Activated CD8-positive, alpha-beta memory T cell treated with anti-CD3 and anti-CD28 coated beads for 36 hours (primary cell): ENCODE data around the gene GNPTG. TPM values are rescaled to one million over a fixed set of nuclear protein-coding genes. Genes with fewer than 3 reads are reported as not detected.

Experiments
- CTCF ChIA-PET: fragments of 350-600 bp; sonication (Branson Sonifier 250); formaldehyde crosslinking; loops from one replicate; lab custom pipeline; 2021; ENCODE audit warnings: antibody characterized with exemption; lab: Charles Lee
- POLR2A ChIA-PET: fragments of 350-600 bp; sonication (Branson Sonifier 250); formaldehyde crosslinking; loops from one replicate; lab custom pipeline; 2021; ENCODE audit warnings: antibody characterized with exemption; lab: Charles Lee
- total RNA-seq, 2 experiments: library from RNA; stranded (reverse); gene quantifications; one replicate each; pipeline ENCODE4 v1.2.3, GENCODE V29; 2021

Gene GNPTG
- total RNA-seq, 2 experiments from 2014 or later, result 25.7 to 26.1 TPM

DNA sequence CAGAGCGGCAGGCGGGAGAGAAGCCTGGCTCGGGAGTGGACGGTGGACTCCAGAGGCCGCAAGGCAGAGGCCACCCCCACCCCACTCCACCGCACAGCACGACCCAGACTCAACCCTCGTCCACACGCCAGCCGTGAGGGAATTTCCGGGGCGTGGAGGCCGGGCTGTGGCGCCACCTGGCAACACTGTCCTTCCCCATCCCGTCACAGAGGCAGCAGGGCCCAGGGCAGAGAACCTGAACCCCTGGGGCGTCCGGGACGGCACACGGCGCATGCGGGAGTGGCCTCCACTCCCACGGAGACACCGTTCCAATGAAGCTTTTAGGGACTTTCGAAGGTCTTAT is 23.5 kb downstream of the GNPTG start:
- POLR2A ChIA-PET, result no interaction called here
- CTCF ChIA-PET, result interaction anchor here (0.9 kb wide), 1 partner anchor 11 kb away, joined by 4 read pairs; no protein-coding TSS in a partner anchor

DNA sequence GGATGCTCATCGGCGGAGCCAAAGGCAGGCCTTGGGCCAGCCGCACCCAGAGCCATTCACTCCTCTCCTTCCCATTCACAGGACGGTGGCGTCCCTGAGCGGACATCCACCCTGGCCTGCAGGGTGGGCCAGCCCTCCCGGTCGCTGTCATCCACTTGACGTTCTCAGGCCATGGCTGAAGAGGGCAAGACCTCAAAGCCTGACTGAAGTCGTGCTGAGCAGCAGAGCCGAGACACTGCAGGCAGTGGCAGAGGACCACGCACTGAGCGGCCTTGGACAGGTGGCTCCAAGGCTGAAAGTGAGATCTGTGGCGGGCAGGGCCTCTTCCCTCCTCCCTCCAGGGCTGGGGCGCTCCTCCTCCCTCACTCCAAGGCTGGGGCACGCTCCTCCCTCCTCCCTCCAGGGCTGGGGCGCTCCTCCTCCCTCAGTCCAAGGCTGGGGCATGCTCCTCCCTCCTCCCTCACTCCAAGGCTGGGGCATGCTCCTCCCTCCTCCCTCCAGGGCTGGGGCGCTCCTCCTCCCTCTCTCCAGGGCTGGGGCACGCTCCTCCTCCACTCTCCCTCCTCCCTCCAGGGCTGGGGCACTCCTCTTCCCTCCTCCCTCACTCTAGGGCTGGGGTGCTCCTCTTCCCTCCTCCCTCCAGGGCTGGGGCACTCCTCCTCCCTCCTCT is 24.1 kb downstream of the GNPTG start:
- POLR2A ChIA-PET, result no interaction called here
- CTCF ChIA-PET, result no interaction called here

DNA sequence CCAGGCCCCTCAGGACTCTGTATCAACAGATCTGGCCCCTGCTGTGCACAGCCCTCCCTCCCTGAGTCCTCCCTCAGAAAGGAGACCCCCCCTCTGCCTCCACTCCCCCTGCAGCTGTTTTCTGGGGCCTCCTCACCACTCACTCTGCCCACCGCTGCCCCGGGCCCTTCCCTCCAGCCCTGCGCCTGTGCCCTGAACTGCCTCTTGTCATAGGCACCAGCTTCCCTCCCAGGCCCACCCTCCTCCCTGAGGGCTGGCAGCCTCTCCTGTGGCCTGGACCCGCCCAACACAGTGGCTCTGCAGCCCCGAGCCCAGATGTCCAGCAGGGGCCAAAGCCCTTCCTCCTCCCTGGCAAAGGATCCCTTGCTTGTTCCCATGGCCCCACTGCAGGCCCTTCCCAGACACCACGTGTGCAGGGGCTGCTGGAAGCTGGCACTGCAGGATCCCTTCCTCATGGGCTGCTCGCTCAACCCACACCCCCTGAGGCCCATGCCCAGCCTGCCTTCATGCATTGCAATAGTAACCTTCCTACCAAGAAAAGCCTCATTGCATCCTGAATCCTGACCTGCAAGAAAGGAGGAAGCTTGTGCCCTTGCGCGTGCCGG is 25.8 kb downstream of the GNPTG start:
- ChIA-PET POLR2A (interaction anchor here (1.0 kb wide), 1 partner anchor 14 kb away, joined by 3 read pairs; no protein-coding TSS in a partner anchor), CTCF (interaction anchor here (5.7 kb wide), 1 partner anchor 14 kb away, joined by 25 read pairs; no protein-coding TSS in a partner anchor)

DNA sequence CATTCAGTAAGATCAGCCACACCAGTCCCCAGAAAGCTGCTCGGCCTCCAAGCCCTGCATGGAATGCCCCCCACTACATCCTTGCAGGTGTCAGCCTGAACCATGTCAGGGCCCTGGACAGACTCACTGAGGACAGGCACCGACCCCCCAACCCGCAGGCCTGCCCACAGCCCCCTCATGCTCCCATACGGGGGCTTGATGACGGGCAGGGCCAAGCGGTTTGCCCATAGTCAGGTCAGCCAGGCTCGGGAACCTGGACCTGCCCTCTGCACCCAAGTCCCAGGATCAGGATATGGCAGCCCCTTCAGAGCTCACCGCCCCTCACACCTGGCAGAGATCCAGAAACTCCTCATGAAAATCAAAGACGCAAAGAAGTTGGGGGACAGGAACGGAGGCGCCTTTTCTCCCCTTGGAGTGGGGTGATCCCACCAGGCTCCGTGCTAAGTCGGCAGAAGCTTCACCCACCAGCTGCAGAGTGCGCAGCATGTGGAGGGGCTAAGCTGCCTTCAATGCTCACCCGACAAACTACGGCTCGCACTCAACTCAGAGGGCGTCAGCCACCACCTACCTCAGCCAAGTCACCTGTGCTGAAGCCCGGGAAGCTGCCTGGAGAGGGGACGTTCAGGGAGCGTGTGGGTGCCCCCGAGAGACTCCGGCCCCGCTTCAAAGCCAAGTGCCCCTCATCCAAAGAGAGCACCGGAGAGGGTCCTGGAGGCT is 26.5 kb downstream of the GNPTG start:
- ChIA-PET POLR2A (interaction anchor here (0.5 to 1.0 kb wide), 2 partner anchors 12 to 649 kb away, joined by 3 read pairs; partner anchors contain the start of gene NHERF2), CTCF (interaction anchor here (0.6 to 5.7 kb wide), 2 partner anchors 15 to 304 kb away, joined by 3 to 25 read pairs; no protein-coding TSS in a partner anchor)

DNA sequence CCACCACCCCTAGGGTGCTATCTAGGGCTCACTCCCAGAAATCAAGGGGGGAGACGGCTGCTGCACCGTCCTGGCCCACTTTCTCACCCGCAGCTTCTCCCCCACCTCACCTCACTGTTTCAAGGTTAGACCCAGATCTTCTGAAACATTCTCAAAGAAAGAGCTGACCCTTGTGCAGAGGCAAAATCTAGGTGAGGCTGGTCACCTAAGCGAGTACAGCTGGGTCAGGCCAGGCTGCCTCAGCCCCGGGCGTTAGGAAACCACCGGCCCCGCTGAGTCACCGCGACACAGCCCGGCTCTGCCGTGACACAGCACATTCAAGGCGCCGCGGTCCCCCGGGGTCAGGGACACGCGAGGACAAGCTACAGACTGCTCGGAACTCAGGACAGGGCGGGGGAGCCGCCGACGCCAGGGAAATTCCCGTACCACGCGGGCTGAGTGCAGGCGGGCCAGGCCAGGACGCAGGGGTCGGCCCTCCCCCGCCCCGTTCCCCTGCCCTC is 27.1 kb downstream of the GNPTG start:
- POLR2A ChIA-PET, result interaction anchor here (0.5 to 1.0 kb wide), 4 partner anchors 12 to 648 kb away, joined by 3 to 4 read pairs (median 4); partner anchors contain the start of gene NHERF2
- CTCF ChIA-PET, result interaction anchor here (1.5 to 5.7 kb wide), 2 partner anchors 15 to 34 kb away, joined by 3 to 25 read pairs; no protein-coding TSS in a partner anchor

DNA sequence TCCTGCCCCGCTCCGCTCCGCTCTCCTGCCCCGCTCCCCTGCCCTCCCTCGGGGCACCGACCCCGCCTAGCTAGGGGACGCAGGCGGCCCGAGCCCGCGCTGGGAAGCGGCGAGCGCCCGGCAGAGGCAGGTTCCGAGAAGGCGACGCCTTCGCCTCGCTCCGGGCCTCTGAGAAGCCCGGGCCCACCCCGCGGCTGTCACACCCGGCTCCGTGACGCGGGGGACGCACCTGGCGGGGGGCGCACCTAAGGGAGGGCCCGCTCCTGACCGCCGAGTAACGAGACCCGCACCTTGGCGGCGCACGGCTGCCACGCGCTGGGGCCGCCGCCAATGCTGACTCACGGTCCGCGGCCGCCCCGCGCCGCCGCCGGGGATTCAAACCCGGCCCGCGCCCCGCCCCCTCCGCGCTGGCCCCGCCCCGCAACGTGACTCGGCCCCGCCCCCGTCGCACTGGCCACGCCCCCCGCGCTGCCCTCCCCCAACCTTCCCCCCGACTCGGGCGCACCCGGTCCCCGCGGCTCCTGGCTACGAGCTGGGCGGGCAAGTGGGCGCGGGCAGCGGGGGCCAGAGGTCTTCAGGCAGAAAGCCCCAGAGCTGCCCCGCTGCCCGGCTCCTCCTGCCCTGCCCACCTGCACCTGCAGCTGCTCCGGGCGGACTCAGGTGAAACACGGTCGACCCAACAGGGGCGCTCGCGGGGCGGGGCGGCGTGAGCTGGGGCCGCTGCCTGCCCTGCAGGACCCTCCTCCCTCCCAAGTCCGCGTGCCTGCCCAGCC is 27.8 kb downstream of the GNPTG start:
- ChIA-PET CTCF (interaction anchor here (1.5 to 5.7 kb wide), 2 partner anchors 16 to 34 kb away, joined by 3 to 25 read pairs; no protein-coding TSS in a partner anchor), POLR2A (interaction anchor here (0.6 to 1.0 kb wide), 4 partner anchors 13 to 326 kb away, joined by 3 to 4 read pairs (median 4); no protein-coding TSS in a partner anchor)

DNA sequence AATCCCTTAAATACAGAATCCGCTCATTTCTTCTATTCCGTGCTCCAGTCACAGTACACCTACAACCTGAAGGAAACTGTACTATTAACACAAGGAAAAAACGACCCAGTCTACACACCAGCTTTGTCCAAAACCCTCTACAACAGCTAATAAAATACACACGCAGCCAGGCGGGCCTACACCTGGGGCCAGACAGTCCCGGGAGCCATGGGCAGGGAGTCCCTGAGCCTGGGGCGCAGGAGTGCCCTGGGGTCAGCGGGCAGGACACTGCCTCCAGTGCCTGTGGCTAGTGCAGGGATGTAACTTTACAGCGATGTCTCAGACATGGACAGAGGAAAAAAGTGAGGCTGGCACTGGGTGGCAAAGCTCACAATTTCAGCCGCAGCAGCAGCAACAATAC is 28.5 kb downstream of the GNPTG start:
- ChIA-PET CTCF (interaction anchor here (0.7 to 5.7 kb wide), 3 partner anchors 17 to 113 kb away, joined by 3 to 25 read pairs (median 5); partner anchors contain the start of gene TELO2), POLR2A (interaction anchor here (0.6 kb wide), 2 partner anchors 28 to 42 kb away, joined by 3 to 4 read pairs; no protein-coding TSS in a partner anchor)

DNA sequence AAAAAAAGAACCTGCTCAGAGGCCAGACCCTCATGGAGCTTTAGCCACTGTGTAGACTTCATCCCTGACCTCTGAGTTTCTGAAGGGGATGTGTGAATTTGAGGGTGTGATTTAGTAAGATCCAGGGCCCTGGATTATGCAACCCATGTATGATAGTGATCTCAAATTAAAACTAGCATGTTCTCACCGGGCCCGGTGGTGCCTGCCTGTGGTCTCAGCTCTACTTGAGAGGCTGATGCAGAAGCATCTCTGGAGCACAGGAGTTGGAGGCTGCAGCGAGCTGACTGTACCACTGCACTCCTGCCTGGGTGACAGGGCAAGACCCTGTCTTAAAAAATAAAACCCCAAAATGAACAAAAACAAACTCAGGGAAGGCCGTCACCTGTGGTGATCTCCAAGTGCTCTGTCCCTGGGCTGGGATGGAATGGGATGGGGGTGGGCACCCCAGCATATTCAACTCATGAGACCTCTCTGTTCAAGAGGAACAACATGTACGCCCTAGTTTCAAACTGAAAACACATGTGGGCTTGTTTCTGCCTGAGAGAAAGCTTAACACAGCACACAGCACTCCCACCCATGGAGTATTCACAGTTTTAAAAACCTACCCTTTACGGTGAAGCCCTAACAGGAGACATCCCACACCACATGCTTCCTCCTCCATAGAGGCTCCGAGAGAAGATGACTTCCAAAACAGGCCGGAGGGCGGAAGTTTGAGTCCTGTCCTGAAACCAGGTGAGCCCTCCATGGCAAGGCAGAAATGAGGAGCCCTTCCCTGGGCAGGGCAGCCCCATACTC is 30.1 kb downstream of the GNPTG start:
- ChIA-PET POLR2A (interaction anchor here (0.6 kb wide), 1 partner anchor 39 kb away, joined by 13 read pairs; no protein-coding TSS in a partner anchor), CTCF (interaction anchor here (5.7 kb wide), 1 partner anchor 18 kb away, joined by 25 read pairs; no protein-coding TSS in a partner anchor)

DNA sequence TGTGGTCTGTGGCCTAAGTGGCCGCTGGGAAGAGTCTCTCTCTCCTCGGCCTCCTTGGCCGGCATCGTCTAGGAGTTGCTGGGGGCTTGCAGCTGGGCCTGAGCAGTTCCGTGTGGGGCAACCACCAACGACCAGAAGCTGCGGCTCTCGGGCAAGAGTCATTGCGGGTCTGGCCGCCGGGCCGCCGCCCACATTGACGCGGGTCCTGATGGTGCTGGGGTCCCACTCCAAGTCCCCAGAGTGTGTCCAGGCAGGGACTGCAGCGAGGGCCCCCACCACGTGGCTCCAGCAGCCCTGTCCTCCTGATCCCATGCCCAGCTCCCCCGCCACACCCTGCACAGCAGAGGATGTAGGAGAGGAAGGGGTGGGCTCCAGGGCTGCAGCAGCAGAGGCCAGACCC is 31.8 kb downstream of the GNPTG start:
- CTCF ChIA-PET, result no interaction called here
- POLR2A ChIA-PET, result no interaction called here

DNA sequence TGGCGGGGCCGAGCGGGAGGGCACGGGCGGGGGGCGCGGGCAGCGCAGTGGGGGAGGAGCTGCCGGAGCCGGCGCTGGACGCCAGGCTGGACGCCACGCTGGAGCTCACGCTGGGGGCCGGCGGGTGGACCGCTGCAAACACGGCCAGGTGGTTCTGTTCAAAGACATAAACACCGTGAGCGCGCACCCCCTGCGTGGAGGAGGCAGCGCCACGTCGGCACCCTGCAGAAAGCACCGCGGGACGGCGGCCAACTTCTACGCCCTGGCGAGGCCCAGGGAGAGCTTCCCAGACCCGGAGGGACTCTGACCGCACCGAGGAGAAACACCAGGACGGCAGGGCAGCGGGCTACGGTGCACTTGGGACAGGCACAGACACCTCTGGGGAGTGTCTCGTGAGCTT is 33.5 kb downstream of the GNPTG start:
- ChIA-PET CTCF (no interaction called here), POLR2A (no interaction called here)

DNA sequence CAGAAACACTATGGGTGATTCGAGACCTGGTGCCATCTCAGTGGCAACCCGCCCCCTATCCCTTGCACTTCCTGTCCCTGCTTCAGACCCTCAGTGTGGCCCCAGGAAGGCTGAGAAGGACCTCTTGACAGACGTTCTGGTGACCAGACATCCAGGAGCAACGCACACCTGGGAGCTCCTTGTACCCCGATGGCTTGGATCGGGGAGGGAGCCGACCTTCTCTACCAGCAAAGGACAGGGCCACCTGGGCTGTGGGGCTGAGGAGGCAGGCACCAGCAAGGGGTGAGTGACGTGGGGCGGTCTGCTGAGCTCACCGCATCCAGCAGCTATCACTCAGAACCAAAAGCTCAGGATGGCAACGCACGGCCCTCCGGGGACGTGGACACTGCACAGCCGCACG is 35.6 kb downstream of the GNPTG start:
- ChIA-PET POLR2A (no interaction called here), CTCF (no interaction called here)

DNA sequence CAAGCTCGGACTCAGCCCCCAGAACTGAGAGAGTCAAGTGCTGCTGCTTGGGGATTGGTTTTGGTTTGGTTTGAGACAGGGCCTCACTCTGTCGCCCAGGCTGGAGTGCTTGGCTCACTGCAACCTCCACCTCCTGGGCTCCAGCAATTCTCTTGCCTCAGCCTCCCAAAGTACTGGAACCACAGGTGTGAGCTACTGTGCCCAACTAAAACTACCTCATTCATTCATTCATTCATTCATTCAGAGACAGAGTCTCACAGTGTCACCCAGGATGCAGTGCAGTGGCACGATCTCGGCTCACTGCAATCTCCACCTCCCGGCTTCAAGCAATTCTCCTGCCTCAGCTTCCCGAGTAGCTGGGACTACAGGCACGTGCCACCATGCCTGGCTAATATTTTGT is 38.0 kb downstream of the GNPTG start:
- POLR2A ChIA-PET, result no interaction called here
- CTCF ChIA-PET, result interaction anchor here (1.0 kb wide), 1 partner anchor 539 kb away, joined by 3 read pairs; no protein-coding TSS in a partner anchor

DNA sequence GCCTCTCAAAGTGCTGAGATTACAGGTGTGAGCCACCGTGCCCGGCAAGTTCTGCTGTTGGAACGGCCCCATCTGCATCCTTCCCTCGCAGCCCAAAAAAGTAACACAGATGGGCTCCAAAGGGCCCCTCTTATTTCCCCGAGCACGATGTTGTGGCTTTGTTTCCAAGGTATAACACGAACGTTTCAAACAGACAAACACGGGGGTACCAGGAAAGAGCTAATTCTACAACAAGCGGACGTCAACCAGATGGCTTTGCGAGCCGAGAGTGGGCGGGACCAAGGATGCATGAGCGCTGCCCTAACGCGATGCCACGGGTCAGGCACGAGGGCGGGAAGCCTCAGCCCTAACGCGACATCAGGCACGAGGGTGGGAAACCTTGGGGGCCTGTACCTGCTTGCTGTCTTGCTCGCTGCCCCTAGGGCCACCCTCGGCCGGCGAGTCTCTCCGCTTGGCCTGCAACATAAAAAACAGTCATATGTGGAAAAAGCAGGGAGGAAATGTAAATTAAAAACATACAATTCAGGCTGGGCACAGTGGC is 38.6 kb downstream of the GNPTG start:
- ChIA-PET POLR2A (no interaction called here), CTCF (no interaction called here)

DNA sequence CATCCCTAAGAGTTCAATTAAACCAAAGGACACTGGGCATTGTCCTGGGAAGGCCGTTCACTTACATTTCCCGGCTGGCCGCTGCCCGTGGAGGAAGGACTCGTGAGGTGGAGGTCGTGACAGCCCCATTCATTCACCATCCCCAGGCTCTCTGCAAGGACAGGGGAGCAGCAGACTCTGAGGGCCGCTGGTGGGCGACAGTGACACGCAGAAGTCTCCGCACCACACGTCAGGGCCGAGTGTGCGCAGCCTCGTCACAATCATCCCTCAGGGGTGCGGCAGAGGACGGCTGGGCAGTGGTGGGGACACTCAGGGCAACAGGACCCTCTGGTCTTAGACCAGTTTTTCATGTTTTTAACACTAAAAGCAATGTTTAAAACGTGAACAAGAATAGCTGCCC is 41.1 kb downstream of the GNPTG start:
- ChIA-PET POLR2A (no interaction called here), CTCF (interaction anchor here (0.6 kb wide), 1 partner anchor 124 kb away, joined by 3 read pairs; no protein-coding TSS in a partner anchor)

DNA sequence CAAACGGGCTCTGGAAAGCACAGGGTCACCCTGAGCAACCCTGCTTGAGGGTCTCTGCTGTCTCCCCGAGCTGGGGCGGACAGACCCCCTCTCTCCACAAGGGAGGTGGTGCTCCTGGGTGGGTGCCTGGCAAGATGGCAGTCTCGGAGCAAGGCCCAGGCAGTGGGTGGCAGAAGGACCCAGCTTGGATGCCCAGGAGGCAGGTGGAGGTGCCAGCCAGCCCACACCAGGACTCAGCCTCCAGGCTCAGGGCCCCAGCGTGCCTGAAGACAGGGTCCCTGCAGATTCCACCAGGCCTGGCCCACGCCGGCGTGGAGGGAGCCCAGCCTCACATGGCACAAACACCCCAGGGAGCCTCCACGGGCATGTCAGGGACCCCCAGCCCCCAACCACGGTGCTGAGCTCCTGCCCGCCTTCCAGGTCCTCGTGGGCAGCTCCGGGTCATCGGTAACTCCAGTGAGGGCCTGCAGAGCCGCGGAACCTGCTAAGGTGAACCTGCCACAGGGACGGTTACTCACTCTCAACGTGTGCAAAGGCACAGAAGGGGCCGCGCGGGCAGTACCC is 42.0 kb downstream of the GNPTG start:
- ChIA-PET CTCF (interaction anchor here (0.6 kb wide), 1 partner anchor 125 kb away, joined by 3 read pairs; no protein-coding TSS in a partner anchor), POLR2A (no interaction called here)

DNA sequence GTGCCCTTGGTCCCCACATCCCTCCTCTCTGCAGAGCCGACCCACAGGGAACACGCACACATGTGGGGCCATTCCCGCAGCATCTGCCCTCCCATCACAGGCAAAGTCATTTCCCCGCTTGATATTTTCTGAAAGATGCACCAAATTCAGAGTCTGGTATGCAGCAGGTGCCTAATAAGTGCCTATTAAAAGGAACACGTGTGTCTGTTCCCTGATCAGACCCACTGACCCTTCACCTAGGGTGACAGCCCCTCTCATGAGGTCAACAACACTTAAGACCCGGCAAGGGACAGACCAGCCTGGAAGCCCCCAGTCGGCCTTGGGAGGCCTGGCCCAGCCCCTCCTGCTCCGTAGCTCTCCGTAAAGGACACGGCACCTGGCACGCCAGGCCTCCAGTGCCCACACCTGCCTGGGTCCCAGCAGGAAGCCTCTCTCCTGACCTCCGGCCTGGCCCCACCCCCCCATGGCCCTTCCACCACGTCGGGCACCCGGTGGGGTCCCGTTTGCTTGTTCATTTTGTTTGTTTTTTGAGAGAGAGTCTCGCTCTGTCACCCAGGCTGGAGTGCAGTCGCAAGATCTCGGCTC is 42.7 kb downstream of the GNPTG start:
- POLR2A ChIA-PET, result interaction anchor here (0.6 kb wide), 1 partner anchor 13 kb away, joined by 6 read pairs; no protein-coding TSS in a partner anchor
- CTCF ChIA-PET, result no interaction called here
